ENCODE measurements around the gene CENPA.

GRCh38 chr2:26820932-26821331, 35.1 kb downstream of the CENPA start:
- TF ChIP-seq CTCF (conservative IDR thresholded peaks at IDR 0.05 in 1 of 2, IDR thresholded peaks at IDR 0.05 in 1 of 2; ENCODE audit: extremely low read depth in 1 of 2, insufficient read depth in 1 of 2, low read depth in 1 of 2, low read length in 2 of 2) (no peak), EZH2 (IDR thresholded peaks at IDR 0.05; ENCODE audit: borderline replicate concordance, low read length) (no peak)

All from mammary epithelial cell (primary cell).